Gastrocnemius medialis (tissue), 4 donors: ENCODE data around the gene CORT.

Source experiments
- CTCF ChIP-seq, 5 experiments: fragments of 450-650 bp in 3 of 5; fragments of 200-600 bp in 2 of 5; sonication (generic) in 2 of 5; IDR thresholded peaks in 4 of 5; conservative IDR thresholded peaks in 1 of 5; 1 replicate in 4 of 5; 2 replicates in 1 of 5; pipeline ENCODE4 v1.5.1; 2016 to 2019; ENCODE audit warnings: antibody characterized with exemption in 5 of 5, mild to moderate bottlenecking in 3 of 5, moderate library complexity in 3 of 5
- POLR2A ChIP-seq, 2 donors: fragments of 450-650 bp; IDR thresholded peaks; one replicate each; pipeline ENCODE4 v1.6.1; 2017; ENCODE audit warnings: antibody characterized with exemption in 2 of 2, mild to moderate bottlenecking in 2 of 2, moderate library complexity in 2 of 2

- TF ChIP-seq CTCF (IDR thresholded peaks at IDR 0.05 in 4 of 5, conservative IDR thresholded peaks at IDR 0.05 in 1 of 5) (no peak), POLR2A (IDR thresholded peaks at IDR 0.05) (no peak)
Observed at GRCh38 chr1:10459184-10459583, 9.4 kb downstream of the CORT start.
